OCI-LY7 (cell line): ENCODE measurements around the gene MCUB. TPM values are rescaled to one million over a fixed set of nuclear protein-coding genes. Genes with fewer than 3 reads are reported as not detected.

Source experiments
- BruUV-seq: library from RNA; stranded (reverse); fragments of 400-500 nt; replicated peaks from 2 replicates; lab custom pipeline; 2021; lab: Mats Ljungman, UMichigan
- CTCF ChIA-PET: fragments of 300-600 bp; sonication (Branson Sonifier 250); formaldehyde crosslinking; loops from one replicate; lab custom pipeline; 2022; ENCODE audit warnings: antibody characterized with exemption; ENCODE audit not compliant: unreplicated experiment; lab: Charles Lee
- POLR2A ChIA-PET: fragments of 300-600 bp; sonication (Branson Sonifier 250); formaldehyde crosslinking; loops from one replicate; lab custom pipeline; 2022; ENCODE audit warnings: antibody characterized with exemption; lab: Charles Lee
- DNase-seq: peaks from one replicate; pipeline ENCODE4 v3.0.0-alpha.2; 2015; ENCODE audit warnings: low spot score
- H2AFZ ChIP-seq: fragments of 200-600 bp; sonication (generic), shearing (Covaris generic); 2 replicates; pipeline ENCODE4 v1.6.1; 2014; ENCODE audit warnings: mild to moderate bottlenecking, antibody characterized with exemption, low read length, moderate library complexity
- H3K27ac ChIP-seq: fragments of 200-600 bp; sonication (generic); 2 replicates; pipeline ENCODE4 v1.5.1; 2014; ENCODE audit warnings: mixed run types, low read depth, mild to moderate bottlenecking, moderate library complexity, low read length, inconsistent platforms; ENCODE audit not compliant: poor library complexity, severe bottlenecking
- H3K36me3 ChIP-seq: fragments of 200-600 bp; sonication (generic); 2 replicates; pipeline ENCODE4 v1.6.1; 2014; ENCODE audit warnings: mild to moderate bottlenecking, antibody characterized with exemption, low read length, moderate library complexity, mixed read lengths; ENCODE audit not compliant: insufficient read depth
- H3K4me1 ChIP-seq: fragments of 200-600 bp; sonication (generic); 2 replicates; pipeline ENCODE4 v1.5.1; 2014; ENCODE audit warnings: mild to moderate bottlenecking, low read length; ENCODE audit not compliant: insufficient read depth, poor library complexity, severe bottlenecking
- H3K4me2 ChIP-seq: fragments of 200-600 bp; sonication (generic); 2 replicates; pipeline ENCODE4 v1.6.1; 2014; ENCODE audit warnings: mild to moderate bottlenecking, low read length
- H3K4me3 ChIP-seq: fragments of 200-600 bp; sonication (generic); 2 replicates; pipeline ENCODE4 v1.5.1; 2014; ENCODE audit warnings: mild to moderate bottlenecking, low read depth, low read length; ENCODE audit not compliant: poor library complexity, severe bottlenecking
- H3K79me2 ChIP-seq: fragments of 200-600 bp; sonication (generic); 2 replicates; pipeline ENCODE4 v1.6.1; 2016; ENCODE audit warnings: low read depth, mild to moderate bottlenecking, low read length, moderate library complexity, mixed read lengths; ENCODE audit not compliant: insufficient read depth
- H3K9me2 ChIP-seq: fragments of 200-600 bp; sonication (generic); 2 replicates; pipeline ENCODE4 v1.6.1; 2016; ENCODE audit warnings: mild to moderate bottlenecking, low read length, mixed read lengths; ENCODE audit not compliant: insufficient read depth
- H3K9me3 ChIP-seq: fragments of 200-600 bp; sonication (generic); 2 replicates; pipeline ENCODE4 v1.6.1; 2014; ENCODE audit warnings: mild to moderate bottlenecking, mixed run types, low read length, mixed read lengths
- H4K20me1 ChIP-seq: fragments of 200-600 bp; sonication (generic); 2 replicates; pipeline ENCODE4 v1.6.1; 2014; ENCODE audit warnings: mild to moderate bottlenecking, antibody characterized with exemption, low read length, moderate library complexity, mixed read lengths; ENCODE audit not compliant: insufficient read depth
- CTCF ChIP-seq: fragments of 200-600 bp; sonication (generic); conservative IDR thresholded peaks from 2 replicates; pipeline ENCODE4 v1.5.1; 2014; ENCODE audit warnings: mild to moderate bottlenecking, antibody characterized with exemption, low read length, moderate library complexity, mixed read lengths
- EZH2phosphoT487 ChIP-seq: fragments of 200-600 bp; sonication (generic); IDR thresholded peaks from 2 replicates; pipeline ENCODE4 v1.6.1; 2018; ENCODE audit warnings: low read depth, borderline replicate concordance, mild to moderate bottlenecking, mixed run types, antibody characterized with exemption, low read length, moderate library complexity, mixed read lengths
- intact Hi-C: fragments of 100-400 bp; cut with micrococcal nuclease; formaldehyde crosslinking; loops from one replicate; pipeline ENCODE4 v1.10.0; 2022; ENCODE audit not compliant: unreplicated experiment
- total RNA-seq, 2 experiments: library from RNA; depleted of rRNA in 1 of 2; stranded (reverse); fragments of >200 nt in 1 of 2; shearing (Covaris generic) in 1 of 2; gene quantifications; 2 replicates each; pipeline ENCODE4 v1.2.3, GENCODE V29; 2014 to 2022

MCUB gene
- total RNA-seq, 2 experiments from 2014 or later = 40.3 to 64.4 TPM

- no TSS peak for BruUV-seq
- ChIA-PET CTCF (interaction anchor here (0.6 kb wide), 1 partner anchor 265 kb away, joined by 5 read pairs; no protein-coding TSS in a partner anchor), POLR2A (interaction anchor here (0.6 kb wide), 3 partner anchors 27 to 175 kb away, joined by 3 to 5 read pairs (median 3); no protein-coding TSS in a partner anchor)
- intact Hi-C loops = no loop called here
- DNase-seq = no peak
- H3K4me1 ChIP-seq = no peaks in the 10 kb centered on the region
- no peak overlapping the region for H3K27ac ChIP-seq
- no peak overlapping the region for H2AFZ ChIP-seq
- H3K79me2 ChIP-seq = no peaks in the 10 kb centered on the region
- no peaks in the 10 kb centered on the region for H4K20me1 ChIP-seq
- H3K9me3 ChIP-seq = no peaks in the 10 kb centered on the region
- H3K4me3 ChIP-seq = no peak overlapping the region
- no peak for TF ChIP-seq EZH2phosphoT487
- TF ChIP-seq CTCF = no peak
- H3K4me2 ChIP-seq = no peak overlapping the region
- peaks cover 67% of the 10 kb centered on the region for H3K36me3 ChIP-seq
- H3K9me2 ChIP-seq = no peaks in the 10 kb centered on the region
Observed at GRCh38 chr4:109690690-109691410, 130.8 kb downstream of the MCUB start.

- Histone ChIP-seq H4K20me1 (no peaks in the 10 kb centered on the region), H3K9me3 (no peaks in the 10 kb centered on the region), H3K9me2 (no peaks in the 10 kb centered on the region), H3K4me3 (no peak overlapping the region), H2AFZ (no peak overlapping the region), H3K79me2 (no peaks in the 10 kb centered on the region), H3K36me3 (peaks cover 61% of the 10 kb centered on the region), H3K27ac (no peak overlapping the region), H3K4me1 (no peaks in the 10 kb centered on the region), H3K4me2 (no peak overlapping the region)
- no peak for DNase-seq
- intact Hi-C loops = no loop called here
- ChIA-PET CTCF (no interaction called here), POLR2A (interaction anchor here (0.6 kb wide), 1 partner anchor 79 kb away, joined by 5 read pairs; no protein-coding TSS in a partner anchor)
- BruUV-seq = no TSS peak
- TF ChIP-seq CTCF (no peak), EZH2phosphoT487 (no peak)
Observed at GRCh38 chr4:109691411-109691920, 131.4 kb downstream of the MCUB start.

- Histone ChIP-seq H3K4me1 (peaks cover 11% of the 10 kb centered on the region), H2AFZ (no peak overlapping the region), H3K9me3 (no peaks in the 10 kb centered on the region), H3K79me2 (no peaks in the 10 kb centered on the region), H3K4me3 (no peak overlapping the region), H3K4me2 (no peak overlapping the region), H3K36me3 (no peaks in the 10 kb centered on the region), H3K27ac (no peak overlapping the region), H4K20me1 (no peaks in the 10 kb centered on the region), H3K9me2 (no peaks in the 10 kb centered on the region)
- intact Hi-C loops = no loop called here
- BruUV-seq = no TSS peak
- POLR2A ChIA-PET = interaction anchor here (0.7 kb wide), 1 partner anchor 402 kb away, joined by 3 read pairs; no protein-coding TSS in a partner anchor
- CTCF ChIA-PET = no interaction called here
- DNase-seq = no peak
- TF ChIP-seq EZH2phosphoT487 (no peak), CTCF (no peak)
Observed at GRCh38 chr4:109698656-109699055, 138.6 kb downstream of the MCUB start.
